HepG2 (cell line): ENCODE data around the gene MEDAG.

Source experiments
- BHLHE40 ChIP-seq: IDR thresholded peaks from 2 replicates; pipeline ENCODE4 v1.6.1; 2011; ENCODE audit warnings: low read length, improper control_type of control experiment
- GTF2F1 ChIP-seq: fragments of 150-350 bp; IDR thresholded peaks from 2 replicates; pipeline ENCODE4 v1.6.1; 2014; ENCODE audit warnings: low read length
- TCF7L2 ChIP-seq: IDR thresholded peaks from 2 replicates; pipeline ENCODE4 v1.6.1; 2011; ENCODE audit warnings: mild to moderate bottlenecking, low read depth, low read length, moderate library complexity
- TF ChIP-seq, protein P1 (sequence below): sonication (generic); formaldehyde crosslinking; IDR thresholded peaks from 2 replicates; pipeline ENCODE4 v1.5.0; 2020; ENCODE audit warnings: mild to moderate bottlenecking, missing genetic modification reagents, moderate library complexity

DNA sequence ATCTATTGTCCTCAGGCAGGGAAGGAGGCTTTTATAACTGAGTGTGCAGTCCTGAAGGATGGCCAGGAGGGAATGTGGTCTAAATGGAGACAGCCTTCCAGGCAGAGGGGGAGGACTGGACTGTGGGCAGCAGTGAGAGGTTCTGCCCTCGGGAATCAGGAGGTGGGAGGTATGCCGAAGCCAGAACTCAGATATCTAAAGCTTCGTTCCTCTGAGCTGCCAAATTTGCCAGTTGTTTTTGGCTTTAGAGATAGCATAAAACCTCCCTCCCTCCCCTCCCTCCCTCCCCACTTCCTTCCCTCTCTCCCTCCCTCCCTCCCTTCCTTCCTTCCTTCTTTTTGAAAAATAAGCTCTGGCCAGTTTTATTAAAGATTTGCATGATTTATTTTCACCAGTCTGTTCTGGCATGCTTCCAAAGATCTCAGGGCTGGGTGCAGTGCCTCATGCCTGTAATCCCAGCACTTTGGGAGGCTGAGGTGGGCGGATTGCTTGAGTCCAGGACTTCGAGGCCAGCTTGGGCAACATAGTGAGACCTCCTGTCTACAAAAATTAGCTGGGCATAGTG lies 2.4 kb downstream of the MEDAG start:
- TF ChIP-seq GTF2F1 = no peak
- no peak for TF ChIP-seq BHLHE40
- no peak for TF ChIP-seq TCF7L2
- TF ChIP-seq, protein P1, sequence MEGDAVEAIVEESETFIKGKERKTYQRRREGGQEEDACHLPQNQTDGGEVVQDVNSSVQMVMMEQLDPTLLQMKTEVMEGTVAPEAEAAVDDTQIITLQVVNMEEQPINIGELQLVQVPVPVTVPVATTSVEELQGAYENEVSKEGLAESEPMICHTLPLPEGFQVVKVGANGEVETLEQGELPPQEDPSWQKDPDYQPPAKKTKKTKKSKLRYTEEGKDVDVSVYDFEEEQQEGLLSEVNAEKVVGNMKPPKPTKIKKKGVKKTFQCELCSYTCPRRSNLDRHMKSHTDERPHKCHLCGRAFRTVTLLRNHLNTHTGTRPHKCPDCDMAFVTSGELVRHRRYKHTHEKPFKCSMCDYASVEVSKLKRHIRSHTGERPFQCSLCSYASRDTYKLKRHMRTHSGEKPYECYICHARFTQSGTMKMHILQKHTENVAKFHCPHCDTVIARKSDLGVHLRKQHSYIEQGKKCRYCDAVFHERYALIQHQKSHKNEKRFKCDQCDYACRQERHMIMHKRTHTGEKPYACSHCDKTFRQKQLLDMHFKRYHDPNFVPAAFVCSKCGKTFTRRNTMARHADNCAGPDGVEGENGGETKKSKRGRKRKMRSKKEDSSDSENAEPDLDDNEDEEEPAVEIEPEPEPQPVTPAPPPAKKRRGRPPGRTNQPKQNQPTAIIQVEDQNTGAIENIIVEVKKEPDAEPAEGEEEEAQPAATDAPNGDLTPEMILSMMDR (CRISPR knock-in tag) = no peak
